Activated T-helper 1 cell treated with anti-CD3 and anti-CD28 coated beads, Interleukin-2, amount 50 U/mL, for 16 hours (primary cell): ENCODE results near the gene KLF6.

ENCODE experiments used
- DNase-seq, 2 donors: peaks; one replicate each; pipeline ENCODE4 v3.0.0-alpha.2; 2020; ENCODE audit warnings: low read depth in 1 of 2, low spot score in 1 of 2

KLF6 gene

DNA sequence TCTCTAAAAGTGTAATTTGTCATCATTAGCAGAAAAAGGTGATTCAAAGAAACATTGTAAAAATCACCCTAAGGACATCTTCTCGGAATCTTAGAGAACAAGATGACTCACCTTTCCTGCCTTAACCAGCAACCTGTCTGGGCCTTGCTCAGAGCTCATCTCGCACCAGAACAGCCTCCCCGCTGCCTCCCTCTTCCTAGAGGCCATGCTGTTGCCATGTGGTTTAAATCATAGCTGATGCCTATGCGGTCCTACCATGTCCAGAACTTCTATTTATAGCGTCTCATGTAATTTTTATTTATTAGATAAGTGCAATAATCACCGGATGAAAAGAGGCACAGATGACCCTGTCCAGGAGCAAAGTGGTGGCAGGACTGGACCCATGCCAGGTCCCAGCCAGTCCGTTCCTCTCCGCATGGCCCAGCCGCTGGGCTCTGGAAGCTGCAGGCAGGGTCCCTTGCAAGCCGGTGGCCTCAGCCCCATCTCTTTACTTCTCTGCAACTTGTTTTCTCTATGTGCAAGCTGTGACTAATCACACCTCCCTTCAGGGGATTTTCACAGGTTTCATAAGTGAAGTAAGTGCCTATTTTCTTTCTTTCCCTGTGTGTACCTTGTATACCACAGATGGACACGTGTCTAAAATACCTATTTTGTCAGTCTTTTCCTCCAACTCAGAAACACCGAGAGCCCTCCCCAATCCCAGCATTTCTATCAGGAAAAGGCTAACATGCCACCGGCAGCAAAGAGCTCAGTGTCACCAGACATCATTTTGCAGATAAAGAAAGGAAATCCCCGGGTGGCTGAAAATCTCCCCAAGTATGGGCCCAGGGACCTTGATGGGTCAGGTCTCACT is 27.1 kb downstream of the KLF6 start:
- DNase-seq = peak in 1 of 2 donors; percentile 57

- no peak for DNase-seq
Measured at GRCh38 chr10:3757250-3757637, 27.8 kb downstream of the KLF6 start.

GRCh38 chr10:3756360-3756740 is 28.7 kb downstream of the KLF6 start:
- no peak for DNase-seq

- DNase-seq = no peak
Measured at GRCh38 chr10:3755440-3756359, 29.3 kb downstream of the KLF6 start.

DNA sequence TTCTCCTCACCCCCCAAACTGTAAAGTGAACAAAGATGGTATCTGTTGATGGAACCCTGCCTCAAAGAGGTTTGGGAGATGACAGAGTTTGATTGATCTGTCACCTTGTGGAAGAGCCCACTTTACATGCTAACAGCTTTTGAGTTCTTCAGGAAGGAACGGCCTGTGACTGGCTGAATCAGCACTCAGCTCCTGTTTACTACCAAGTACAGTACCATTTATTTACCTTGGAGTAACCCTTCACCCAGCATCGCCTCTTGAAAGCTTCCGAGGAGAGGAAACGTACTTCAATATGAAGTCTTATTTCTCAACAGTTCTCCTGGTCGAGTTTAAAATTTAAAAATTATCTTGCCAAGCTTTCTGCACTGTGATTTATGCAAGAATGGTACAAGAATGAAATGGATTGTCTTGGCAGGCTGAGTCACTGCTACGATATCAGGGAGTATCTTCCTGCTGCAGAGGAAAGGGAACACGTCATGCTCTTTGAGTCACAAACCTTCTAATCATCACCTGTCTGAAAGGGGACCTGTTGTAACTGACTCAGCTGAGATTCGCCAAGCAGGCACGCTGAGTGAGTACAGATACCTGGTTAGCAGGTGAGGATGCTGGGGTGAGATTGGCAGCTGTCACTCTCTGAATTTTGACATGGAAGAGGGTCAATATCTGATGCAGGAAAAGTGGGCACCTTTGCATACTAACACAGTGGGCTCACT is 30.1 kb downstream of the KLF6 start:
- no peak for DNase-seq

DNA sequence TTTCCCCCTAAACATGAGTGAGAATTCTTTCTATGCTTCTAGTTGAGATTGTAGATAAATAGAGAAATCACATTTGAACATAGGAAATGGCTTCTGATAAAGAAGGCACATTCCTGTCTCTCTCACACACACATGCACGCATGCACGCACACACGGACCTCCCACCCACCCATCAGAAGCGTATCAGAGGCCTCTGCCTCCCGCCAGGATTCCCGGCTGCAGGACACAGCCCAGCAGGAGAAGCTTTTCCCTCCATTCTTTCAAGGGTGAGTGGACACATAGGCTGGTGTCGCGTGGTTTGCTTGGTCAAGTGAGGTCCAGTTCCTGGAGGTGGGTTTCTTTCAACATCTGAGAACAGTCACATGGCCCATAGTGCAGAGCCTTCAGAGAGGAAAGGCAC is 34.2 kb downstream of the KLF6 start:
- no peak for DNase-seq

GRCh38 chr10:3750006-3750816 is 34.8 kb downstream of the KLF6 start:
- DNase-seq = no peak

- DNase-seq = no peak
Measured at GRCh38 chr10:3749600-3749999, 35.4 kb downstream of the KLF6 start.

- DNase-seq = no peak
Measured at GRCh38 chr10:3749011-3749410, 36.0 kb downstream of the KLF6 start.

DNA sequence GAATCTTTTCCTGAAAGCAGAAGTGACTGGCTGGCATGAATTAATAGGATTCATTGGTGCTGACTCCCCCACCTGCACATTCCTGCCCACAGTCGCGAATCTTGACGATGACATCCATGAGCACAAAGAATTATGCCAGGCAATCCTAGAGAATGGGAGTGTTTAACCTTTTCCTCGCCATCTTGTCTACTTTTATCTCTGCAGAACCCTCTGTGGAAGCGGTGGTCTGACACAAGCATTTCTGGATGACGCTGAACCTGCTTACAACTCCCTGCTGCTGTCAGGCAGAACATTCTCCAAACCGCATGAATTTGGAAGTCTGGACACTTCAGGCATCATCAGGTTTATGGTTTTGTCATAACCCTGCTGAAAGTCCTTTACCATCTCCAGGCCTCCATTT is 36.5 kb downstream of the KLF6 start:
- no peak for DNase-seq

GRCh38 chr10:3747984-3748383 is 37.0 kb downstream of the KLF6 start:
- DNase-seq = no peak

DNA sequence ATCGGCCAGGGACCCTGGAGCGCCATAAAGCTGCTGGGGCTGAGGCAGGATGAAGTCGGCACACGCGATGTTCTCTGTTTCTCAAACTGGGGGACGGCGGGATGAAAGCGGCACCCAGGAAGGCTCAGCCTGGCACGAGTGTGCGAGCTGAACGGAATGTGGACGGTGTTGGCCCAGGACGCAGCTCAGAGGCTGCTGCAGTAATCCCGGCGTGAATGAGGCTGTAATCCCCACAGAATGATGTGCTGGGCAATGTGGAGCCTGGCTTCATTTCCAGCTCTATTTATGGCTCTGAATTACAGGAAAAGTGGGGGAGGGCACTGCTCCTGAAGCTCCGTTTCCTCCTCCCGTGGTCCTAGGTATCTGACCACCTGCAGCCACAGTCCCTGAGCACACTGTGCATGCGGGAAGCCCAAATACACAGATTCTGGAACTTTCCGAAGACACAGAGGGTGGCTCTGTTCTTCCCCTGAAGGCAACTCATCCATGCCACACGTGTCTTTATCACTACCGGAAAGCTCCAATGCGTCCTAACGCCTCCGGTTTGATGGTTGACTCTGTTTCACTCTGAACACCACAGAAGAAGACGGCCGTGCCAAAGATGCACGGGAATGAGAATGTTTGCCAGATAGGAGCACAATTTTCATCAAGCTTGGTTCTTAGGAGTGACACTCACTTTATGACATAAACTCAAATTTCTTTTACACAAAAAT is 37.6 kb downstream of the KLF6 start:
- no peak for DNase-seq

- no peak for DNase-seq
Measured at GRCh38 chr10:3746634-3747033, 38.4 kb downstream of the KLF6 start.

DNA sequence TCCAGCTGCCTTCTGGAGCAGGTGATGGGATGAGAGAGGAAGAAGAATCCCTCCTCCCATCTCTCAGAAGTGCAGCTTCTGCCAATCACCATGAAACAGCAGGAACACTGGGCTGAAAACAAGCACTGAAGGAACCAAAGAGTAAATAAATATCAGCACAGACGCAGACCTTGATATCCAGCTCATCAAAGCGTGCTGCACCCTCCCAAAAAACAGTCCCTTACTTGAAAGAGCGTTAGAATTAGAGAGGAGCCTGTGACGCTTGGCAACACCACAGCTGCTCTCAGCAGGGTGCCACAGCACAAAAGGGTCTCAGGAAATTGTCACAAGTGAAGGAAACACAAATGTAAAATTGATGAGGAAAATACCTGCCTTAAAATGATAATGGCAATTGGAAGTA is 39.5 kb downstream of the KLF6 start:
- no peak for DNase-seq

GRCh38 chr10:3741688-3742461 is 43.1 kb downstream of the KLF6 start:
- no peak for DNase-seq

DNA sequence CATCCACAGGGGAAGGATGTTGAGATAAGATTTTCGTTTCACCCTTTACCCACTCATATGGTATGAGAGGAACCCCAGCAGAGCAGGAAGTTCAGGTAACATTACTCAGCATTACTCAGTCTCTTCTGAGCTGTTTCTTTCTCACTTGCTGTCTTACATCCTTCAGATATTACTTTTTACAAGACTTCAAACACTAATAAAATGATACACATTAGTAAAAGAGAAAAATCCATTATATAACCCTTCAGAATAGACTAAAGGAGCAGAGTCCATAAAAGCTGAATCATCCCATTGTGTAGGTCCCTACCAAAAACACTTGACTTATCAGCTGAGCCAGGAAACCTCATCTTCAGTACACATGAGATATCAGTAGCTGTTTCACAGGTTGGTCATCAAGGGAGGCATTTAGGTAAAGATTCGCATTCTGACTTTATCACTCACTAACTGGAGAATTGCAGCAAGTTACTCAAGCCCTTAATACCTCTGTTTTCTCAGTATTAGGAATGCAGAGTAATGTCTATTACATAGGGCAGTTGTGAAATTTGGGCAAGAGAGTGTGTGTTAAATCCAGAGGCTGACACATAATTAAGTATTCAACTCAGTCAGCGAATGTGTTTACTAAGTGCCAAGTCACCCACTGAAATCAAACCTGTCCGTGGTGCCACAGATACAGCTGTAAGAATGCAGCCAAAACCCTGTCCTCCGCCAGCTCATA is 44.7 kb downstream of the KLF6 start:
- no peak for DNase-seq

DNA sequence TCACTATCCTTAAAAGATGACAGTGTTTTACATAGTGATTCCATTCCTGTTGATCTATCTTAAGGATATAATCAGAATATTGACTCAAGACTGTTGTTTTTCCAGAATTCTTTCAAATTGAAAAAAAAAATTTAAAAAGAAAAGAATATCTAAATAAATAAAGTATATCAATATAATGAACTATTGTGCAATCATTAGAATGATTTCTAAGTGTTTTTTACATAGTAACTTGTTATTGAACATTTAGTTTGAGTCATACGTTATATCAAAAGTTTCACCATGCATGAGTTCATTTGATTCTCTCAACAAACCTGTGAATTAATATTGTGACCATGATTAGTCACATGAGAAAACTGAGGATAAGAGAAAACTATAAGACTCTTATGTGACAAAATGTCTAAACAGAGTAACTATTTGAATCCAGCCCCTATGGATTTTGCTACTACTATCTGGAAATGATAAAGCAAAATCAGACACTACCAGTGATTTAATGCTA is 46.1 kb downstream of the KLF6 start:
- no peak for DNase-seq

GRCh38 chr10:3737864-3738263 is 47.1 kb downstream of the KLF6 start:
- DNase-seq = no peak

GRCh38 chr10:3735175-3735574 is 49.8 kb downstream of the KLF6 start:
- no peak for DNase-seq
